Activated T-cell treated with anti-CD3 and anti-CD28 coated beads, Interleukin-2, amount 50 U/mL, for 4 hours (primary cell): ENCODE results near the gene STRADB. TPM values are rescaled to one million over a fixed set of nuclear protein-coding genes. Genes with fewer than 3 reads are reported as not detected.
"Not testable (repeated sequence)": the region's sequence is repeated elsewhere in the genome, so short reads cannot be mapped to it uniquely, and the experiment has no call there.

ENCODE experiments used
- ATAC-seq, 2 donors: fragments of 200-7000 bp; cut with Tn5 transposase; one replicate each; pipeline ENCODE4 v1.10.0; 2021
- DNase-seq: peaks from one replicate; pipeline ENCODE4 v3.0.0-alpha.2; 2020
- H3K27me3 Mint-ChIP-seq: one replicate; pipeline ENCODE4 v1.8.0; 2021; ENCODE audit warnings: low read depth, mixed read lengths
- H3K36me3 Mint-ChIP-seq: one replicate; pipeline ENCODE4 v1.8.0; 2022; ENCODE audit warnings: mixed read lengths; ENCODE audit not compliant: insufficient read depth
- H3K4me1 Mint-ChIP-seq: one replicate; pipeline ENCODE4 v1.8.0; 2021; ENCODE audit warnings: low read depth, mixed read lengths
- H3K4me3 Mint-ChIP-seq: one replicate; pipeline ENCODE4 v1.8.0; 2021; ENCODE audit warnings: mild to moderate bottlenecking, moderate library complexity, mixed read lengths
- H3K9me3 Mint-ChIP-seq: one replicate; pipeline ENCODE4 v1.8.0; 2021; ENCODE audit warnings: mixed read lengths
- total RNA-seq, 3 donors: library from RNA; stranded (reverse); gene quantifications; one replicate each; pipeline ENCODE4 v1.2.1, GENCODE V29; 2021

Gene STRADB
- total RNA-seq, 3 donors from 2014 or later: 10.8 to 15.9 (median 11.9) TPM

DNA sequence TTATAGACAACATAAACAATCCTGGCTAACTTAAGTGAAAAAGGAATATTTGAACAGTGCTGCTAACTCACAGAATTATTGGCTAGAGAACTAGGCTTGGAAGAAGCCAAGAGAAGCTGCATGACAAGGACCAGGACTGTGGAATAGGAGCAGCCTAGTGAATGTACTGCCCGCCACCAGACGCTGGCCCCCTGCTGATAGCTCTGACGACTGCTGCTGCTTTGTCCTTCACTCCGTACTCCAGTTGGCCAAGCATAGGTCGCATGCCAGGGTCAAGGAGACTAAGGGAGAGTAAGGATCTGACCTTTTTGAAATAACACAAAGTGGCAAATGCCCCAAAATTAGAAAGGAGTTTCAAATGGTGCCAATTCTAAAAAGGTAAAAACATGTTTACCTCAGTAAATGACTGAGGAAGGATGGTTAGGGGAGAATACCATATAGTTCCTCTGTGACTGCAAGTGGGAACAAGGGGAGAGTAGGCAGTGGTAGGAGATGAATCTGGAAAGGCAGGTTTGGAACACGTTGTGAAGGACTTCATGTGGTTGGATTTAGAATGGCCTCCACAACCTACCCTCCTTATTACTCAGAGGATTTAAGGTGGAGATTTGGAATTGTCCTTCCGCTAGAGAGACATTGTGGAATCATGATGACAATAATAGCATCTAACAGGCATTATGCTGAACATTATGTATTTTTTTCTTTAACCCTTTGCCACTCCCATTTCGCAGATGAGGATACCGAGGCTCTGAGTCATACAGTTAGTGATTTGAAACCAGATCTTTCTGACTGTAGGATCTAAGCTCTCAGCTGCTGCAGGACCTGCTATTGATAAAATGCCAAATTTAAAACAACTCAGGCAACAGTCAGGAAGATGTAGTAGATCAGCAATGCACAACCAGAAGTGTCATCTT is 19.5 kb downstream of the STRADB start:
- no peaks in the 10 kb centered on the region for H3K27me3 Mint-ChIP-seq
- ATAC-seq (no peak), DNase-seq (no peak)
- no peaks in the 10 kb centered on the region for H3K9me3 Mint-ChIP-seq
- H3K36me3 Mint-ChIP-seq: peaks cover 50% of the 10 kb centered on the region
- H3K4me1 Mint-ChIP-seq: peaks cover 4% of the 10 kb centered on the region
- H3K4me3 Mint-ChIP-seq: no peak overlapping the region

- H3K36me3 Mint-ChIP-seq: peaks cover 50% of the 10 kb centered on the region
- no peak for ATAC-seq
- H3K9me3 Mint-ChIP-seq: no peaks in the 10 kb centered on the region
- DNase-seq: no peak
- H3K4me3 Mint-ChIP-seq: no peak overlapping the region
- H3K4me1 Mint-ChIP-seq: peaks cover 4% of the 10 kb centered on the region
- H3K27me3 Mint-ChIP-seq: no peaks in the 10 kb centered on the region
Observed at GRCh38 chr2:201471732-201472393, 20.3 kb downstream of the STRADB start.

DNA sequence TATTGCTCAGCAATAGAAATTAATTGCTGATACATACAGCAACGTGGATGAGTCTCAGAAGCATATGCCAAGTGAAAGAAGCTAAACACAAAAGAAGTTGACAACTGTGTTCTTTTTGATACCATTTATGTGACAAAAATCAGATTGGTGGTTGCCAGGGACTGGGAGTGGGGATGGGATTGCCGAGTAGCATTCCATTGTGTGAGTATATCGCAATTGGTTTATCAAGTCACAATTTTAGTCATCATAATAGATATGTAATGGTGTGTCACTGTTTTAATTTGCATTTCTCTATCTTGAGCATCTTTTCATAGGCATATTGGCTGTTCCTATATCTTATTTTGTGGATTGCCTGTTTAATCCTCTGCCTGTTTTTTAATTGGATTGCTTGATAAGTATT is 20.9 kb downstream of the STRADB start:
- Mint-ChIP-seq H3K9me3 (no peaks in the 10 kb centered on the region), H3K4me1 (peaks cover 4% of the 10 kb centered on the region), H3K27me3 (no peaks in the 10 kb centered on the region), H3K36me3 (peaks cover 47% of the 10 kb centered on the region), H3K4me3 (no peak overlapping the region)
- ATAC-seq: no peak
- DNase-seq: no peak

GRCh38 chr2:201482543-201482942 is 31.0 kb downstream of the STRADB start:
- DNase-seq (no peak), ATAC-seq (no peak)
- no peaks in the 10 kb centered on the region for H3K4me1 Mint-ChIP-seq
- H3K36me3 Mint-ChIP-seq: peaks cover 9% of the 10 kb centered on the region
- no peaks in the 10 kb centered on the region for H3K9me3 Mint-ChIP-seq
- H3K4me3 Mint-ChIP-seq: no peak overlapping the region
- no peaks in the 10 kb centered on the region for H3K27me3 Mint-ChIP-seq

GRCh38 chr2:201483342-201483741 is 31.8 kb downstream of the STRADB start:
- Mint-ChIP-seq H3K27me3 (no peaks in the 10 kb centered on the region), H3K36me3 (peaks cover 7% of the 10 kb centered on the region), H3K4me3 (no peak overlapping the region), H3K9me3 (no peaks in the 10 kb centered on the region), H3K4me1 (no peaks in the 10 kb centered on the region)
- no peak for ATAC-seq
- DNase-seq: no peak

- not testable (repeated sequence) for H3K27me3 Mint-ChIP-seq, ATAC-seq, H3K36me3 Mint-ChIP-seq, H3K4me3 Mint-ChIP-seq, H3K9me3 Mint-ChIP-seq, DNase-seq, H3K4me1 Mint-ChIP-seq
Observed at GRCh38 chr2:201483758-201484157, 32.2 kb downstream of the STRADB start.

GRCh38 chr2:201484805-201485204 is 33.3 kb downstream of the STRADB start:
- Mint-ChIP-seq H3K9me3 (no peaks in the 10 kb centered on the region), H3K4me1 (no peaks in the 10 kb centered on the region), H3K4me3 (no peak overlapping the region), H3K27me3 (no peaks in the 10 kb centered on the region), H3K36me3 (peaks cover 5% of the 10 kb centered on the region)
- DNase-seq (no peak), ATAC-seq (no peak)

DNA sequence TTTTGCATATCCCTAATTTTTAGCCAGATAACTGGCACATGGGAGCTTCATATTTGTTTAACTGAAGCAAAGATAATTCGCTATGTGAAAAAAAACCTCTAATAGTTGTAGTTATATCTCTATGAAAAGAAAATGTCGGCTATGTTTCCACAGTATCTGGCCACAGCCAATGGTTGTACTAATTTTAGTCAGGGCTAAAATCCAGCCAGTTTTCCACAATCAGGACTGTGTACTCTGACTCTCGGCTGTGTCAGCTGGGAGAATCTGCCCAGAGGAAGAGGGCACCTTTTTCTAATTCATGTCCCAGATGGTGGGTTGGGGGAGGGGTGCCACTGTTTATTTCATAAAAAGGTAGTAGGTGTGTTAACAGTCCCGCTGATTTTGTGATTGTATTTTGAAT is 38.8 kb downstream of the STRADB start:
- Mint-ChIP-seq H3K4me3 (no peak overlapping the region), H3K27me3 (no peaks in the 10 kb centered on the region), H3K4me1 (no peaks in the 10 kb centered on the region), H3K36me3 (no peaks in the 10 kb centered on the region), H3K9me3 (no peaks in the 10 kb centered on the region)
- no peak for DNase-seq
- no peak for ATAC-seq

DNA sequence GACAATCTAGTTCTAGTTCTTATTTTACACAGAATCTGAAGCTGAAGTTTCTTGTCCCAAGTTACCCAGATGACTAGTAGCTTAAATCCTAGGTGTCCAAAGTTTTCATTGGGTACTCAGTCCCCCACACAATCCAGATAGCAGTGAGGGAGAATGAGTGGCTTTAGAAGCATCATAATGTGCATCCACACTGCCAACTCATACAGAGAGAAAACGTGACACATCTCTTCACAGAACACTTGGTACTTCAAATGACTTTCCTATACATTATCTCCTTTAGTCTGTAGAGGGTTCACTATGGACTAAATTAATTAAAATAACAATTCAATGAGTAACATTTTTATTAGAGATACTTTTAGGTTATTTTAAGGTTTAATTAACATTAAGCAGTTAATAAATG is 45.2 kb downstream of the STRADB start:
- DNase-seq (no peak), ATAC-seq (no peak)
- Mint-ChIP-seq H3K27me3 (no peaks in the 10 kb centered on the region), H3K9me3 (peaks cover 4% of the 10 kb centered on the region), H3K36me3 (peaks cover 3% of the 10 kb centered on the region), H3K4me3 (no peak overlapping the region), H3K4me1 (no peaks in the 10 kb centered on the region)

DNA sequence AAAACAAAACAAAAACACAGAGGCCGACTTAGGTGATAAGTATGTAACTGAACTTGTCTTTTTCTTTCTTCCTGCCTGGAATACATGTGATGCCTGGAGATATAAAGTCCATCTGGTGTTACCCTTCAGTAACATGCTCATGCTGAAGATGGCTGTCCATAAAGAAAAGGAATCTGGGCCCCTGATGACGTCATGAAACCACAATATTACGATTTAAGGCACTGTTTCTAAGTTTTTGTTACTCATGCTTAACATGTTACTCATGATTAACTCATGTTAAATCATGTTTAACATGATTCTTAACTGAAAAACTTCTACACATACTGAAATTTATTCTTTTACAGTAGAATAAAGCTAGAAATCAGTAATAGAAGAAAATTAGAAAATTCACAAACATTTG is 49.0 kb downstream of the STRADB start:
- Mint-ChIP-seq H3K4me1 (no peaks in the 10 kb centered on the region), H3K27me3 (no peaks in the 10 kb centered on the region)

GRCh38 chr2:201502713-201503112 is 51.2 kb downstream of the STRADB start:
- Mint-ChIP-seq H3K9me3 (peaks cover 20% of the 10 kb centered on the region), H3K4me1 (no peaks in the 10 kb centered on the region), H3K36me3 (peaks cover 6% of the 10 kb centered on the region), H3K27me3 (no peaks in the 10 kb centered on the region), H3K4me3 (no peak overlapping the region)
- no peak for ATAC-seq
- DNase-seq: no peak

More for the DNA sequence above, 49.0 kb downstream of the STRADB start:
- no peak for ATAC-seq
- DNase-seq: no peak
- Mint-ChIP-seq H3K36me3 (peaks cover 6% of the 10 kb centered on the region), H3K9me3 (peaks cover 20% of the 10 kb centered on the region), H3K4me3 (no peak overlapping the region)

DNA sequence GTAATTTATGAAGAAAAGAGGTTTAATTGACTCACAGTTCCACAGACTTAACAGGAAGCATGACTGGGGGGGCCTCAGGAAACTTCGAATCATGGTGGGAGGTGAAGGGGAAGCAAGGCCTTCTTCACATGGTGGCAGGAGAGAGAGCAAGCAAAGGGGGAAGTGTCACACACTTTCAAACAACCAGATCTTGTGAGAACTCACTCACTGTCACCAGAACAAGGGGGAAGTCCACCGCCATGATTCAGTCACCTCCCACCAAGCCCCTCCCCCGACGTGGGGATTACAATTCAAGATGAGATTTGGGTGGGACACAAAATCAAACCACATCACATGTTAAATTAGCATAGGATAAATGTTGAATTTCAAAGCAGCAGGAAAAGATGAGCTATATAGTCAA is 56.2 kb downstream of the STRADB start:
- Mint-ChIP-seq H3K9me3 (peaks cover 13% of the 10 kb centered on the region), H3K4me1 (no peaks in the 10 kb centered on the region), H3K27me3 (no peaks in the 10 kb centered on the region), H3K36me3 (peaks cover under 1% of the 10 kb centered on the region), H3K4me3 (no peak overlapping the region)
- DNase-seq (no peak), ATAC-seq (peak; percentile 48 to 70)

DNA sequence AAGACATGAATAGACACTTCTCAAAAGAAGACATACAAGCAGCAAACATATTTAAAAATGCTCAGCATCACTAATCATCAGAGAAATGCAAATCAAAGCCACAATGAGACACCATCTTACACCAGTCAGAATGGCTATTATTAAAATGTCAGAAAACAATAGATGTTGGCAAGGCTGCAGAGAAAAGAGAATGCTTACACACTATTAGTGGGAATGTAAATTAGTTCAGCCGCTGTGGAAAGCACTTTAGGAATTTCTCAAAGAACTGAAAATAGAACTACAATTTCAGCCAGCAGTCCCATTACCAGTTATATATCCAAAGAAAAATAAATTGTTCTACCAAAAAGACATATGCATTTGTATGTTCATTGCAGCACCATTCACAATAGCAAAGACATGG is 61.7 kb downstream of the STRADB start:
- no peaks in the 10 kb centered on the region for H3K27me3 Mint-ChIP-seq
- ATAC-seq (no peak), DNase-seq (no peak)
- H3K4me1 Mint-ChIP-seq: no peaks in the 10 kb centered on the region
- H3K9me3 Mint-ChIP-seq: no peaks in the 10 kb centered on the region
- H3K36me3 Mint-ChIP-seq: no peaks in the 10 kb centered on the region
- H3K4me3 Mint-ChIP-seq: no peak overlapping the region

DNA sequence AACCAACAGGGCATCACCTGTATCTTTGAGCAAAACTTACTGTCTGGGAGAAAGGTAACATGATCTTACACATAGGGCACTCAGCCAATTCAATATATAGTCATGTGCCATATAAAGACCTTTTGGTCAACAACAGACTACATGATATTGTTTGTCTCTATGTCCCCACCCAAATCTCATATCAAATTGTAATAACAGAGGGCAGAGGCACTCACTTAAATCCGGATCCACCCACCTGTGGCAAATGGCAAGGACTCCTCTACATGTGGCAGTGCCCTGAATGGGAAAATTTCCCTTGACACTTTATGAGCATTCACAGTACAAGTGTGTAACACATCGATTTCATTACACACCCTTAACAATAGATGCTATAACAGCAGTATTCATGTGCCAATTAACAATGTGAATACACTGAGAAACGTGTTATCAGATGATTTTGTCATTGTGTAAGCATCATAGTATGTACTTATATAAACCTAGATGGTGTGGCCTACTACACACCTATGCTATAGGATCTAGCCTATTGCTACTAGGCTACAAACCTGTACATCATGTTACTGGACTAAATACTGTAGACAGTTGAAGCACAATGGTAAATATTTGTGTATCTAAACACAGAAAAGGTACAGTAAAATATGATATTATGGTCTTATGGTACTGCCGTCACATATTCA is 64.2 kb downstream of the STRADB start:
- no peaks in the 10 kb centered on the region for H3K27me3 Mint-ChIP-seq

More for the DNA sequence above, 64.2 kb downstream of the STRADB start:
- peaks cover 3% of the 10 kb centered on the region for H3K36me3 Mint-ChIP-seq
- ATAC-seq: no peak
- DNase-seq: no peak
- H3K4me3 Mint-ChIP-seq: no peak overlapping the region
- peaks cover 13% of the 10 kb centered on the region for H3K9me3 Mint-ChIP-seq
- no peaks in the 10 kb centered on the region for H3K4me1 Mint-ChIP-seq
